OCI-LY1 (cell line): ENCODE data around the gene KRTAP10-7.

Experiments used
- H2AFZ ChIP-seq: fragments of 200-600 bp; sonication (generic), shearing (Covaris generic); 2 replicates; pipeline ENCODE4 v1.6.0; 2014; ENCODE audit warnings: antibody characterized with exemption, mild to moderate bottlenecking, low read length
- H3F3A ChIP-seq: fragments of 200-600 bp; sonication (generic), shearing (Covaris generic); 2 replicates; pipeline ENCODE4 v1.6.0; 2014; ENCODE audit warnings: mild to moderate bottlenecking, antibody characterized with exemption, low read length, moderate library complexity; ENCODE audit not compliant: insufficient read depth
- H3K27ac ChIP-seq: fragments of 200-600 bp; sonication (generic); 2 replicates; pipeline ENCODE4 v1.5.1; 2014; ENCODE audit warnings: low read length, mixed run types, mild to moderate bottlenecking, low read depth; ENCODE audit not compliant: poor library complexity, severe bottlenecking
- H3K27me3 ChIP-seq: fragments of 200-600 bp; sonication (generic); 2 replicates; pipeline ENCODE4 v1.6.0; 2014; ENCODE audit warnings: antibody characterized with exemption, mild to moderate bottlenecking, low read length, moderate library complexity; ENCODE audit not compliant: insufficient read depth
- H3K36me3 ChIP-seq: fragments of 200-600 bp; sonication (generic); 2 replicates; pipeline ENCODE4 v1.6.1; 2014; ENCODE audit warnings: mild to moderate bottlenecking, antibody characterized with exemption, low read length, moderate library complexity, mixed read lengths; ENCODE audit not compliant: insufficient read depth
- H3K4me1 ChIP-seq: fragments of 200-600 bp; sonication (generic); 2 replicates; pipeline ENCODE4 v1.5.1; 2014; ENCODE audit warnings: mild to moderate bottlenecking, low read length, moderate library complexity; ENCODE audit not compliant: insufficient read depth, severe bottlenecking
- H3K4me2 ChIP-seq: fragments of 200-600 bp; sonication (generic), shearing (Covaris generic); 2 replicates; pipeline ENCODE4 v1.6.1; 2014; ENCODE audit warnings: low read length
- H3K4me3 ChIP-seq: fragments of 200-600 bp; sonication (generic); 2 replicates; pipeline ENCODE4 v1.5.1; 2014; ENCODE audit warnings: low read length, low read depth, mild to moderate bottlenecking, mixed read lengths; ENCODE audit not compliant: poor library complexity, severe bottlenecking
- H3K79me2 ChIP-seq: fragments of 200-600 bp; shearing (Covaris generic); 2 replicates; pipeline ENCODE4 v1.6.1; 2016; ENCODE audit warnings: mixed run types, low read length, mixed read lengths; ENCODE audit not compliant: insufficient read depth
- H3K9ac ChIP-seq: fragments of 200-600 bp; sonication (generic), shearing (Covaris generic); 2 replicates; pipeline ENCODE4 v1.6.1; 2014; ENCODE audit warnings: mild to moderate bottlenecking, low read length, mixed read lengths
- H3K9me2 ChIP-seq: fragments of 200-600 bp; sonication (generic), shearing (Covaris generic); 2 replicates; pipeline ENCODE4 v1.6.1; 2014; ENCODE audit warnings: low read depth, mild to moderate bottlenecking, low read length, mixed read lengths
- H3K9me3 ChIP-seq: fragments of 200-600 bp; shearing (Covaris generic); 2 replicates; pipeline ENCODE4 v1.6.1; 2014; ENCODE audit warnings: low read length, mixed read lengths
- H4K20me1 ChIP-seq: fragments of 200-600 bp; sonication (generic), shearing (Covaris generic); 2 replicates; pipeline ENCODE4 v1.6.0; 2016; ENCODE audit warnings: mild to moderate bottlenecking, low read length; ENCODE audit not compliant: insufficient read depth
- CTCF ChIP-seq: fragments of 200-600 bp; sonication (generic), shearing (Covaris generic); IDR thresholded peaks from 2 replicates; pipeline ENCODE4 v1.5.1; 2017; ENCODE audit warnings: mild to moderate bottlenecking, antibody characterized with exemption, low read length, moderate library complexity, mixed read lengths
- EZH2 ChIP-seq: fragments of 200-600 bp; sonication (generic), shearing (Covaris generic); IDR thresholded peaks from 2 replicates; pipeline ENCODE4 v1.8.0; 2017; ENCODE audit warnings: borderline replicate concordance, mixed run types, mild to moderate bottlenecking, antibody characterized with exemption, low read length, moderate library complexity, mixed read lengths

Gene KRTAP10-7

DNA sequence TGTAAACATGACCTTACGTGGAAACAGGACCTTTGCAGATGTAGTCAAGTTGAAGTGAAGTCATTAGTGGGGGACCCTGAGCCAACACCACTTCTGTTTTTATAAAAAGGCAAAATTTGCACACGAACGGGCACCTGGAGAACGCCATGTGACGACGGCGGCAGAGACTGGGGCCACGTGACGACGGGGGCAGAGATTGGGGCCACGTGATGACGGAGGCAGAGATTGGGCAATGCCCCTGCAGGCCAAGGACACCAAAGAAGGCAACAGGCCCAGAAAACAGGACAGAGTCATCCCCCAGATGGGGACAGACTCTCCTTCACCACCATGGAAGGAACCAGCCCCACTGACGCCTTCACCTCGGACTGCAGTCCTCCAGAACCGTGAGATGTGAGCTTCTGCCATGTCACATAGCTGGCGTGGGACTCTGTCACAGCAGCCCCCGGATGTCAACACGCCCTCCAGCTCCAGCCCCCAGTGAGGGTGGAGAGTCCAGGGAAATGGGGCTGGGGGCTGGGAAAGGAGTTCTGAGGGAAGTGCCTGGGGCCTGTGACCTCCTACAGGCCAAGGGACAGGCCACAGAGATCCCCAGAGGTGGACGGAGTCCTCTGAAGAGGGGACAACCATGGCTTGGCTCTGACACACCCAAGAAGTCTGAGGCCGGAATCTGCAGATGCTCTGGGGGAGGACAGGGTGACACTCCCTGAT, 50.0 kb downstream of the KRTAP10-7 start:
- H2AFZ ChIP-seq: no peak overlapping the region
- H3K9ac ChIP-seq: no peak overlapping the region
- H3K9me2 ChIP-seq: no peaks in the 10 kb centered on the region
- no peaks in the 10 kb centered on the region for H3F3A ChIP-seq
- no peak overlapping the region for H3K4me3 ChIP-seq
- no peak overlapping the region for H3K4me2 ChIP-seq
- no peaks in the 10 kb centered on the region for H3K9me3 ChIP-seq
- H4K20me1 ChIP-seq: no peaks in the 10 kb centered on the region
- no peaks in the 10 kb centered on the region; the same call in 1 of the 2 replicates for H3K36me3 ChIP-seq
- no peak overlapping the region for H3K27ac ChIP-seq
- no peaks in the 10 kb centered on the region for H3K27me3 ChIP-seq
- H3K79me2 ChIP-seq: no peaks in the 10 kb centered on the region
- no peaks in the 10 kb centered on the region for H3K4me1 ChIP-seq
- TF ChIP-seq CTCF (no peak), EZH2 (no peak)

DNA sequence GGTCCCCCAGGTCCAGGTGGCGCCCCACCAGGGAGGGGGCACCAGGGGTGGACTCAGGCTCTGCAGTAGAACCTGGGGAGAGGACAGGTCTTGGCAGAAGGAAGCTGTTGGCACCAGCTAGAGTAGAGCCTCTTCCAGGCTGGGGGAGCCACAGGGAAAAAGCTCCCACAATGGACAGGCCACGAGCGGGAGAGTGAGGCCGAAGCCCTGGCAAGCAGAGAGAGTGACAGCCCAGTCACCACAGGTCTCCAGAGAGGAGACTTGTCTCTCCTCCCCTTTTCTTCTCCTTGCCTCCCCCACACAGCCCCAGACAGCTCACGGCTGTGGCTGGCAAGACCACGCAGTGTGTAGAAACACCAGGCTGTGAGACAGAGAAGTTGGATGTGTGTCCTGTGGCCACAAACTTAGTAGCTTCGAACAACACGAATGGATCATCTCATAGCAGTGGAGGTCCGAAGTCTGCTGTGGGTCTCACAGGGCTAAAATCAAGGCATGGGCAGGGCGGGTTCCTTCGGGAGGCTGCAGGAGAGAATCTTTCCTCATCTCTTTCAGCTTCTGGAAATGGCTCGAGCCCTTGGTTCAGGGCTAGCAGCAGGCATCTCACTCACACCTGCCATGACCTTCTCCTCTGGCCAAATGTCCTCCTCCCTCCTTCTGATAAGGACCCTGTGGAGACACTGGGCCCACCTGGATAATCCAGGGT, 50.7 kb downstream of the KRTAP10-7 start:
- no peaks in the 10 kb centered on the region for H4K20me1 ChIP-seq
- no peaks in the 10 kb centered on the region; the same call in 1 of the 2 replicates for H3K36me3 ChIP-seq
- H3K4me1 ChIP-seq: no peaks in the 10 kb centered on the region

More for the DNA sequence above, 50.7 kb downstream of the KRTAP10-7 start:
- Histone ChIP-seq H3K9me3 (0 out of 2 replicates have a peak, but pooled peaks cover under 1% of the 10 kb centered on the region), H3K9me2 (no peaks in the 10 kb centered on the region), H3K27me3 (no peaks in the 10 kb centered on the region; the same call in 1 of the 2 replicates), H3K27ac (no peak overlapping the region), H3K9ac (no peak overlapping the region), H3F3A (no peaks in the 10 kb centered on the region), H3K4me2 (no peak overlapping the region), H3K4me3 (no peak overlapping the region), H3K79me2 (no peaks in the 10 kb centered on the region), H2AFZ (no peak overlapping the region)
- TF ChIP-seq CTCF: no peak
- no peak for TF ChIP-seq EZH2
